ENCODE results near the gene CAPN7.
"Not testable (repeated sequence)": the region's sequence is repeated elsewhere in the genome, so short reads cannot be mapped to it uniquely, and the experiment has no call there.

The CAPN7 gene

GRCh38 chr3:15205934-15206661, at the start of gene CAPN7:
Gene CAPN7, plus strand, starts transcription at chr3:15206246. Its CDS starts 250 bp downstream, at chr3:15206496.
- H3K36me3 ChIP-seq (ENCODE audit: insufficient read depth, low read length) = peaks cover 4% of the 10 kb centered on the region
- no peaks in the 10 kb centered on the region for H3K27me3 ChIP-seq (ENCODE audit: insufficient read depth, low read length)
- no peaks in the 10 kb centered on the region for H3K9me3 ChIP-seq (ENCODE audit: low read length)
- peak within 1 kb of the TSS; percentile 95 for H2AFZ ChIP-seq (ENCODE audit: low read depth, low read length)
- peak within 1 kb of the TSS; percentile 75 for H3K4me3 ChIP-seq (ENCODE audit: low read length)
- H3K4me1 ChIP-seq (ENCODE audit: insufficient read depth, low read length) = peaks cover 10% of the 10 kb centered on the region

GRCh38 chr3:15157441-15157840, 48.6 kb upstream of the CAPN7 start:
- H3K4me1 ChIP-seq (ENCODE audit: insufficient read depth, low read length) = no peaks in the 10 kb centered on the region
- H3K36me3 ChIP-seq (ENCODE audit: insufficient read depth, low read length) = no peaks in the 10 kb centered on the region
- no peaks in the 10 kb centered on the region for H3K9me3 ChIP-seq (ENCODE audit: low read length)
- H2AFZ ChIP-seq (ENCODE audit: low read depth, low read length) = no peak overlapping the region
- H3K4me3 ChIP-seq (ENCODE audit: low read length) = no peak overlapping the region
- H3K27me3 ChIP-seq (ENCODE audit: insufficient read depth, low read length) = peaks cover 18% of the 10 kb centered on the region

GRCh38 chr3:15159501-15160136, 46.4 kb upstream of the CAPN7 start:
- peaks cover 13% of the 10 kb centered on the region for H3K27me3 ChIP-seq (ENCODE audit: insufficient read depth, low read length)
- no peaks in the 10 kb centered on the region for H3K4me1 ChIP-seq (ENCODE audit: insufficient read depth, low read length)
- no peaks in the 10 kb centered on the region for H3K36me3 ChIP-seq (ENCODE audit: insufficient read depth, low read length)
- H3K9me3 ChIP-seq (ENCODE audit: low read length) = no peaks in the 10 kb centered on the region
- H3K4me3 ChIP-seq (ENCODE audit: low read length) = no peak overlapping the region
- H2AFZ ChIP-seq (ENCODE audit: low read depth, low read length) = no peak overlapping the region

GRCh38 chr3:15160662-15161061, 45.4 kb upstream of the CAPN7 start:
- Histone ChIP-seq H3K36me3 (ENCODE audit: insufficient read depth, low read length) (no peaks in the 10 kb centered on the region), H3K4me1 (ENCODE audit: insufficient read depth, low read length) (no peaks in the 10 kb centered on the region), H3K9me3 (ENCODE audit: low read length) (no peaks in the 10 kb centered on the region), H3K27me3 (ENCODE audit: insufficient read depth, low read length) (peaks cover 4% of the 10 kb centered on the region), H2AFZ (ENCODE audit: low read depth, low read length) (no peak overlapping the region), H3K4me3 (ENCODE audit: low read length) (no peak overlapping the region)

GRCh38 chr3:15161133-15161532, 44.9 kb upstream of the CAPN7 start:
- Histone ChIP-seq H3K27me3 (ENCODE audit: insufficient read depth, low read length) (peaks cover 2% of the 10 kb centered on the region), H3K36me3 (ENCODE audit: insufficient read depth, low read length) (no peaks in the 10 kb centered on the region), H3K4me3 (ENCODE audit: low read length) (no peak overlapping the region), H3K9me3 (ENCODE audit: low read length) (no peaks in the 10 kb centered on the region), H2AFZ (ENCODE audit: low read depth, low read length) (no peak overlapping the region), H3K4me1 (ENCODE audit: insufficient read depth, low read length) (no peaks in the 10 kb centered on the region)

GRCh38 chr3:15163656-15164055, 42.4 kb upstream of the CAPN7 start:
- H2AFZ ChIP-seq (ENCODE audit: low read depth, low read length); H3K36me3 ChIP-seq (ENCODE audit: insufficient read depth, low read length); H3K27me3 ChIP-seq (ENCODE audit: insufficient read depth, low read length); H3K4me3 ChIP-seq (ENCODE audit: low read length); H3K9me3 ChIP-seq (ENCODE audit: low read length); H3K4me1 ChIP-seq (ENCODE audit: insufficient read depth, low read length): not testable (repeated sequence)

- no peak overlapping the region for H2AFZ ChIP-seq (ENCODE audit: low read depth, low read length)
- no peaks in the 10 kb centered on the region for H3K4me1 ChIP-seq (ENCODE audit: insufficient read depth, low read length)
- no peaks in the 10 kb centered on the region for H3K36me3 ChIP-seq (ENCODE audit: insufficient read depth, low read length)
- H3K4me3 ChIP-seq (ENCODE audit: low read length) = no peak overlapping the region
- no peaks in the 10 kb centered on the region for H3K27me3 ChIP-seq (ENCODE audit: insufficient read depth, low read length)
- H3K9me3 ChIP-seq (ENCODE audit: low read length) = no peaks in the 10 kb centered on the region
Observed at GRCh38 chr3:15164340-15164739, 41.7 kb upstream of the CAPN7 start.

GRCh38 chr3:15165061-15165460, 41.0 kb upstream of the CAPN7 start:
- H3K36me3 ChIP-seq (ENCODE audit: insufficient read depth, low read length) = no peaks in the 10 kb centered on the region
- no peaks in the 10 kb centered on the region for H3K9me3 ChIP-seq (ENCODE audit: low read length)
- no peak overlapping the region for H2AFZ ChIP-seq (ENCODE audit: low read depth, low read length)
- no peaks in the 10 kb centered on the region for H3K27me3 ChIP-seq (ENCODE audit: insufficient read depth, low read length)
- no peak overlapping the region for H3K4me3 ChIP-seq (ENCODE audit: low read length)
- H3K4me1 ChIP-seq (ENCODE audit: insufficient read depth, low read length) = no peaks in the 10 kb centered on the region

- not testable (repeated sequence) for H3K4me1 ChIP-seq (ENCODE audit: insufficient read depth, low read length); H2AFZ ChIP-seq (ENCODE audit: low read depth, low read length); H3K9me3 ChIP-seq (ENCODE audit: low read length); H3K27me3 ChIP-seq (ENCODE audit: insufficient read depth, low read length); H3K36me3 ChIP-seq (ENCODE audit: insufficient read depth, low read length); H3K4me3 ChIP-seq (ENCODE audit: low read length)
Observed at GRCh38 chr3:15166391-15166790, 39.7 kb upstream of the CAPN7 start.

- Histone ChIP-seq H3K9me3 (ENCODE audit: low read length) (no peaks in the 10 kb centered on the region), H3K27me3 (ENCODE audit: insufficient read depth, low read length) (peaks cover 11% of the 10 kb centered on the region)
Observed at GRCh38 chr3:15171096-15171495, 35.0 kb upstream of the CAPN7 start.

GRCh38 chr3:15172806-15173205, 33.2 kb upstream of the CAPN7 start:
- Histone ChIP-seq H2AFZ (ENCODE audit: low read depth, low read length) (no peak overlapping the region), H3K9me3 (ENCODE audit: low read length) (no peaks in the 10 kb centered on the region), H3K4me1 (ENCODE audit: insufficient read depth, low read length) (no peaks in the 10 kb centered on the region), H3K27me3 (ENCODE audit: insufficient read depth, low read length) (peaks cover 11% of the 10 kb centered on the region), H3K4me3 (ENCODE audit: low read length) (no peak overlapping the region), H3K36me3 (ENCODE audit: insufficient read depth, low read length) (no peaks in the 10 kb centered on the region)

More at GRCh38 chr3:15171096-15171495, 35.0 kb upstream of the CAPN7 start:
- H2AFZ ChIP-seq (ENCODE audit: low read depth, low read length) = no peak overlapping the region
- no peaks in the 10 kb centered on the region for H3K36me3 ChIP-seq (ENCODE audit: insufficient read depth, low read length)
- no peaks in the 10 kb centered on the region for H3K4me1 ChIP-seq (ENCODE audit: insufficient read depth, low read length)
- no peak overlapping the region for H3K4me3 ChIP-seq (ENCODE audit: low read length)

GRCh38 chr3:15174953-15175352, 31.1 kb upstream of the CAPN7 start:
- Histone ChIP-seq H3K27me3 (ENCODE audit: insufficient read depth, low read length) (peaks cover 14% of the 10 kb centered on the region), H3K4me3 (ENCODE audit: low read length) (no peak overlapping the region), H3K9me3 (ENCODE audit: low read length) (no peaks in the 10 kb centered on the region), H2AFZ (ENCODE audit: low read depth, low read length) (no peak overlapping the region), H3K36me3 (ENCODE audit: insufficient read depth, low read length) (no peaks in the 10 kb centered on the region), H3K4me1 (ENCODE audit: insufficient read depth, low read length) (peaks cover 1% of the 10 kb centered on the region)

- no peak overlapping the region for H2AFZ ChIP-seq (ENCODE audit: low read depth, low read length)
- H3K4me3 ChIP-seq (ENCODE audit: low read length) = no peak overlapping the region
- peaks cover 3% of the 10 kb centered on the region for H3K4me1 ChIP-seq (ENCODE audit: insufficient read depth, low read length)
- H3K36me3 ChIP-seq (ENCODE audit: insufficient read depth, low read length) = no peaks in the 10 kb centered on the region
- peaks cover 15% of the 10 kb centered on the region for H3K27me3 ChIP-seq (ENCODE audit: insufficient read depth, low read length)
- no peaks in the 10 kb centered on the region for H3K9me3 ChIP-seq (ENCODE audit: low read length)
Observed at GRCh38 chr3:15175605-15176004, 30.4 kb upstream of the CAPN7 start.

Data from neuron (in vitro differentiated cells).